ENCODE data around the gene LNX1. TPM values are rescaled to one million over a fixed set of nuclear protein-coding genes. Genes with fewer than 3 reads are reported as not detected.

Gene LNX1
- total RNA-seq, 4 donors from 2014 or later: 21.7 to 47.2 (median 36.2) TPM

- no peaks in the 10 kb centered on the region for H3K27me3 ChIP-seq
- H3K36me3 ChIP-seq: no peaks in the 10 kb centered on the region
- TF ChIP-seq POLR2A (IDR thresholded peaks at IDR 0.05) (no peak), EP300 (IDR thresholded peaks at IDR 0.05) (no peak), POLR2AphosphoS5 (IDR thresholded peaks at IDR 0.05) (no peak)
- TF ChIP-seq, protein P1, sequence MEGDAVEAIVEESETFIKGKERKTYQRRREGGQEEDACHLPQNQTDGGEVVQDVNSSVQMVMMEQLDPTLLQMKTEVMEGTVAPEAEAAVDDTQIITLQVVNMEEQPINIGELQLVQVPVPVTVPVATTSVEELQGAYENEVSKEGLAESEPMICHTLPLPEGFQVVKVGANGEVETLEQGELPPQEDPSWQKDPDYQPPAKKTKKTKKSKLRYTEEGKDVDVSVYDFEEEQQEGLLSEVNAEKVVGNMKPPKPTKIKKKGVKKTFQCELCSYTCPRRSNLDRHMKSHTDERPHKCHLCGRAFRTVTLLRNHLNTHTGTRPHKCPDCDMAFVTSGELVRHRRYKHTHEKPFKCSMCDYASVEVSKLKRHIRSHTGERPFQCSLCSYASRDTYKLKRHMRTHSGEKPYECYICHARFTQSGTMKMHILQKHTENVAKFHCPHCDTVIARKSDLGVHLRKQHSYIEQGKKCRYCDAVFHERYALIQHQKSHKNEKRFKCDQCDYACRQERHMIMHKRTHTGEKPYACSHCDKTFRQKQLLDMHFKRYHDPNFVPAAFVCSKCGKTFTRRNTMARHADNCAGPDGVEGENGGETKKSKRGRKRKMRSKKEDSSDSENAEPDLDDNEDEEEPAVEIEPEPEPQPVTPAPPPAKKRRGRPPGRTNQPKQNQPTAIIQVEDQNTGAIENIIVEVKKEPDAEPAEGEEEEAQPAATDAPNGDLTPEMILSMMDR (IDR thresholded peaks at IDR 0.05): no peak
- peaks cover 31% of the 10 kb centered on the region for H3K4me1 ChIP-seq
- no peaks in the 10 kb centered on the region for H3K9me3 ChIP-seq
- WGBS: 42% methylated on average over 3 of the region's 3 CpGs
- H3K4me3 ChIP-seq: no peak overlapping the region
- H3K27ac ChIP-seq: no peak overlapping the region
- DNase-seq (ENCODE audit: low spot score in 2 of 2): no peak
These were observed 3.9 kb upstream of the LNX1 start for GRCh38 chr4:53595204-53595603.

GRCh38 chr4:53593765-53594164 is 2.5 kb upstream of the LNX1 start:
- Histone ChIP-seq H3K9me3 (no peaks in the 10 kb centered on the region), H3K4me3 (no peak overlapping the region), H3K36me3 (no peaks in the 10 kb centered on the region), H3K4me1 (peaks cover 27% of the 10 kb centered on the region), H3K27ac (peak overlapping the region; percentile 73), H3K27me3 (no peaks in the 10 kb centered on the region)
- 52% methylated on average over 2 of the region's 2 CpGs for WGBS
- TF ChIP-seq POLR2A (IDR thresholded peaks at IDR 0.05) (no peak), EP300 (IDR thresholded peaks at IDR 0.05) (no peak), POLR2AphosphoS5 (IDR thresholded peaks at IDR 0.05) (no peak)
- TF ChIP-seq, protein P1 (IDR thresholded peaks at IDR 0.05): no peak
- DNase-seq (ENCODE audit: low spot score in 2 of 2): no peak

DNA sequence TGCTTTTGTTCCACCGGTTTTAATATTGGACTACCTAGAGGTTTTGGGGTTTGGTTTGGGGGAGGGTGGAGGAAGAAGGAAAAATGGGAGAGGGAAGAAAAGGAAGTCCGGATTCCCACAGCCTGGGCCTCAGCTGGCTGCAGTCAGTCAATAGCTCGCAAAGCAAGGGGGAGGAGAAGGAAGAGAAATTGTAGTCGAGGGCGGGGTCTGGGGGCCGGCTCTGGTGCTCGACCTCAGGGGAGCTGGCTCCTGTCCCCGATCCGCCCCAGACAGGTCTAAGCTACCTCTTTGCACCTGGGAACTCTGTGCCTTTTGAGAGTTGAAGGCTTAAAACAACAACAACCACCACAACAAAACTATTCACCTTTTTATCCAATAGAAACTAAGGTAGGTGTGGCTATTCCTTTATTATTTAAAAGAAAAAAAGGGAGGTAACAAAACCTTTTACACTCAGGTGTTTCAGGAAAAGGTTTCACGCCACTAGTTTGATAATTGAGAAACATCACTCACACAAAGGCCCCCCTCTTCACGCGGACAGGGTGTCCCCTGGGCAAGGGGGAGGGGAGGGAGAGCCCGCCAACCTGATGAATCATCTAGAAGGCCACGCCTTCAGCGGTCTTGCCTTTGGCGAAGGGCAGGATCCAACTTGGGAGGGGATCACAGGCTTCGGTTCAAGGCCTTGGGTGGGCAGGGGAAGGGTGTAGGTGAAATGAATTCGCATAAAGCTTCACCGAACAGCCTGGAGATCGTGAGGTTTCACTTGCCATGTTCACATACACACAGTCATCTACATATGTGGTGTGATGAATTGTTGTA is 1.6 kb upstream of the LNX1 start:
- Histone ChIP-seq H3K27me3 (no peaks in the 10 kb centered on the region), H3K36me3 (no peaks in the 10 kb centered on the region), H3K9me3 (no peaks in the 10 kb centered on the region), H3K4me3 (peak overlapping the region; percentile 33), H3K4me1 (peaks cover 27% of the 10 kb centered on the region), H3K27ac (peak overlapping the region; percentile 73)
- 25% methylated on average over 20 of the region's 20 CpGs for WGBS
- peak; percentile 73 to 80 for DNase-seq (ENCODE audit: low spot score in 2 of 2)
- TF ChIP-seq, protein P1 (IDR thresholded peaks at IDR 0.05): no peak
- peak in 2 of 3 donors; percentile 15 to 43 for TF ChIP-seq POLR2AphosphoS5 (IDR thresholded peaks at IDR 0.05)

GRCh38 chr4:53592122-53592521 is 836 bp upstream of the LNX1 start:
- Histone ChIP-seq H3K4me1 (peaks cover 27% of the 10 kb centered on the region), H3K4me3 (peak overlapping the region; percentile 42), H3K27ac (peak overlapping the region; percentile 73), H3K27me3 (no peaks in the 10 kb centered on the region), H3K9me3 (no peaks in the 10 kb centered on the region), H3K36me3 (no peaks in the 10 kb centered on the region)
- TF ChIP-seq POLR2A (IDR thresholded peaks at IDR 0.05) (no peak), EP300 (IDR thresholded peaks at IDR 0.05) (no peak), POLR2AphosphoS5 (IDR thresholded peaks at IDR 0.05) (no peak)
- TF ChIP-seq, protein P1 (IDR thresholded peaks at IDR 0.05): no peak
- WGBS: 47% methylated on average over 8 of the region's 8 CpGs
- DNase-seq (ENCODE audit: low spot score in 2 of 2): no peak

- DNase-seq (ENCODE audit: low spot score in 2 of 2): no peak
- no peaks in the 10 kb centered on the region for H3K9me3 ChIP-seq
- H3K27me3 ChIP-seq: no peaks in the 10 kb centered on the region
- 62% methylated on average over 2 of the region's 2 CpGs for WGBS
- no peaks in the 10 kb centered on the region for H3K36me3 ChIP-seq
- TF ChIP-seq POLR2AphosphoS5 (IDR thresholded peaks at IDR 0.05) (no peak), POLR2A (IDR thresholded peaks at IDR 0.05) (no peak), EP300 (IDR thresholded peaks at IDR 0.05) (no peak)
- TF ChIP-seq, protein P1 (IDR thresholded peaks at IDR 0.05): no peak
- peaks cover 29% of the 10 kb centered on the region for H3K4me1 ChIP-seq
- H3K4me3 ChIP-seq: peak overlapping the region; percentile 42
- H3K27ac ChIP-seq: no peak overlapping the region
These were observed 1.1 kb downstream of the LNX1 start for GRCh38 chr4:53590187-53590586.

Measured in suprapubic skin (tissue), 4 donors.